Measurements from ENCODE around the gene ARHGAP30.

Gene ARHGAP30

DNA sequence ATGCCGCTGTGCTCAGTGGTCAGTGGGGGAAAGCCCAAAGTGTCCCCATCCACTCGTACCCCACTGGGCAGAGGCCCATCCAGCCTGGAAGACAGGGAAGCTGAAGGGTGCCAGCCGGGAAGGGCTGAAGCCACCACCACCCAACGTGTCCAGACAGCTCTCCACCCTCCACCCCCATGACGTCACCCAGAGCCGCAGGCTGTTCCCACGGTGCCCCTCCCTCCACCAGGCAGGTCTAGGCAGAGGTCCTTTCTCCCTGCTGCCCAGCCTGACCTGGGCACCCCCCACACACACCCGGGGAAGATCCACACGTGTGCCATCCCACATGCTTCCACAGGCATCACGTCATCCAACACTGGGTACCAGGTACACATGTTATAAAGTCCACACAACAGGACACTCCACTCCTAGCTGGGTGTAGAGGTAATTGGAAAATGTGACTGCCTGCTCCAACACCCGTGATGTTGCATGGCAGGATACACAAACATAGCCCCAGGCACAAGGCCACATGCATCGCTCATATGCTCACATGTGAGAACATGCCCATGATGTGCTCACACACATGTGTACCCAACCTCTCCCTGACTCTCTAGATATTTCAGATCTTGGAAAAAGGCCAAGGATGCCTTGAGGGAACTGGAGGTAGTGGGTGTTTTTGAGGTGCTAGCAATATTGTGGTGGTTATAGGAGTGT lies 5.1 kb upstream of the ARHGAP30 start:
- TF ChIP-seq EGR1 (IDR thresholded peaks at IDR 0.05): no peak
- TF ChIP-seq, protein P1, sequence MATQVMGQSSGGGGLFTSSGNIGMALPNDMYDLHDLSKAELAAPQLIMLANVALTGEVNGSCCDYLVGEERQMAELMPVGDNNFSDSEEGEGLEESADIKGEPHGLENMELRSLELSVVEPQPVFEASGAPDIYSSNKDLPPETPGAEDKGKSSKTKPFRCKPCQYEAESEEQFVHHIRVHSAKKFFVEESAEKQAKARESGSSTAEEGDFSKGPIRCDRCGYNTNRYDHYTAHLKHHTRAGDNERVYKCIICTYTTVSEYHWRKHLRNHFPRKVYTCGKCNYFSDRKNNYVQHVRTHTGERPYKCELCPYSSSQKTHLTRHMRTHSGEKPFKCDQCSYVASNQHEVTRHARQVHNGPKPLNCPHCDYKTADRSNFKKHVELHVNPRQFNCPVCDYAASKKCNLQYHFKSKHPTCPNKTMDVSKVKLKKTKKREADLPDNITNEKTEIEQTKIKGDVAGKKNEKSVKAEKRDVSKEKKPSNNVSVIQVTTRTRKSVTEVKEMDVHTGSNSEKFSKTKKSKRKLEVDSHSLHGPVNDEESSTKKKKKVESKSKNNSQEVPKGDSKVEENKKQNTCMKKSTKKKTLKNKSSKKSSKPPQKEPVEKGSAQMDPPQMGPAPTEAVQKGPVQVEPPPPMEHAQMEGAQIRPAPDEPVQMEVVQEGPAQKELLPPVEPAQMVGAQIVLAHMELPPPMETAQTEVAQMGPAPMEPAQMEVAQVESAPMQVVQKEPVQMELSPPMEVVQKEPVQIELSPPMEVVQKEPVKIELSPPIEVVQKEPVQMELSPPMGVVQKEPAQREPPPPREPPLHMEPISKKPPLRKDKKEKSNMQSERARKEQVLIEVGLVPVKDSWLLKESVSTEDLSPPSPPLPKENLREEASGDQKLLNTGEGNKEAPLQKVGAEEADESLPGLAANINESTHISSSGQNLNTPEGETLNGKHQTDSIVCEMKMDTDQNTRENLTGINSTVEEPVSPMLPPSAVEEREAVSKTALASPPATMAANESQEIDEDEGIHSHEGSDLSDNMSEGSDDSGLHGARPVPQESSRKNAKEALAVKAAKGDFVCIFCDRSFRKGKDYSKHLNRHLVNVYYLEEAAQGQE (IDR thresholded peaks at IDR 0.05; ENCODE audit: low read depth): no peak
- TF ChIP-seq ZBTB7A (IDR thresholded peaks at IDR 0.05; ENCODE audit: low read depth): no peak
- no peak for TF ChIP-seq CREB1 (IDR thresholded peaks at IDR 0.05; ENCODE audit: low read depth)
- TF ChIP-seq EP300 (IDR thresholded peaks at IDR 0.05; ENCODE audit: borderline replicate concordance): no peak
- TF ChIP-seq MAX (IDR thresholded peaks at IDR 0.05): no peak
- no peak for TF ChIP-seq CEBPB (IDR thresholded peaks at IDR 0.05)
- no peak for TF ChIP-seq TEAD4 (IDR thresholded peaks at IDR 0.05)
- no peak for TF ChIP-seq RAD21 (IDR thresholded peaks at IDR 0.05; ENCODE audit: low read depth)
- TF ChIP-seq TAF1 (IDR thresholded peaks at IDR 0.05; ENCODE audit: low read depth): no peak
- TF ChIP-seq YY1 (IDR thresholded peaks at IDR 0.05; ENCODE audit: low read depth): no peak
- no peak for TF ChIP-seq TCF12 (IDR thresholded peaks at IDR 0.05; ENCODE audit: low read depth)
- TF ChIP-seq FOXM1 (IDR thresholded peaks at IDR 0.05; ENCODE audit: borderline replicate concordance, low read depth): no peak
- TF ChIP-seq NFIC (IDR thresholded peaks at IDR 0.05): no peak
- TF ChIP-seq, protein P2, sequence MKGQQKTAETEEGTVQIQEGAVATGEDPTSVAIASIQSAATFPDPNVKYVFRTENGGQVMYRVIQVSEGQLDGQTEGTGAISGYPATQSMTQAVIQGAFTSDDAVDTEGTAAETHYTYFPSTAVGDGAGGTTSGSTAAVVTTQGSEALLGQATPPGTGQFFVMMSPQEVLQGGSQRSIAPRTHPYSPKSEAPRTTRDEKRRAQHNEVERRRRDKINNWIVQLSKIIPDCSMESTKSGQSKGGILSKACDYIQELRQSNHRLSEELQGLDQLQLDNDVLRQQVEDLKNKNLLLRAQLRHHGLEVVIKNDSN (IDR thresholded peaks at IDR 0.05): no peak

DNA sequence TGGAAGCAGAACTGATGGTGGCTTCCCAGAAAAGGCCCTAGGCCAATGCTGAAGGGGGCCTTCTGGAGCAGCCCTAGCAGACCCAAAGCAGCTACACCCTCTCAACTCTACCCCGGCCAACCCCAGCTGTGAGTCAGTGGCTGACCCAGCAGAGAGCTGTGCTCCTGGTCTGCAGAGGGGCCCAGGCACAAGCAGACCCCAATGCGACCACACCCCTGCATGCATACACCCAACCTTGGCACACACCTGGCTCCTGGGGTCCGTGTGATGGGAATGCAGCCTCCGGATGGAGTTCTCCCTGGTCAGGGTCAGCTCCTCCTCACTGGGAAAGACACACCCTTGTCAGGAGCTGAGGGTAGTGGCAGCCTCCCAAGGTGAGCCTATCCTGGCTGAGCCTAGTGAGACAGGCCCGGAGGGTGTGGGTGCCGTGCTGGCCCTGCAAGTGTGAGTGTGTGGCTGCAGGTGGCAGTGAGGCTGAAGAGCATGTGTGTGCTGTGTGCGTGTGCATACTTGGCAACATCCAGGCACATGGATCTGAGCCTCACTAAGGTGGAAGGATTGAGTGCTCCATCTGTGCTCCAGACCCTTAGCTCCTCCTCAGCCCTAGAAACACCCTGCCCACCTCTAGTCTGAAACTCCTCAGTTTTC lies 3.9 kb upstream of the ARHGAP30 start:
- no peak for TF ChIP-seq FOXM1 (IDR thresholded peaks at IDR 0.05; ENCODE audit: borderline replicate concordance, low read depth)
- TF ChIP-seq MAX (IDR thresholded peaks at IDR 0.05): no peak
- TF ChIP-seq RAD21 (IDR thresholded peaks at IDR 0.05; ENCODE audit: low read depth): no peak
- TF ChIP-seq, protein P1 (IDR thresholded peaks at IDR 0.05; ENCODE audit: low read depth): no peak
- no peak for TF ChIP-seq EGR1 (IDR thresholded peaks at IDR 0.05)
- TF ChIP-seq TCF12 (IDR thresholded peaks at IDR 0.05; ENCODE audit: low read depth): no peak
- TF ChIP-seq CREB1 (IDR thresholded peaks at IDR 0.05; ENCODE audit: low read depth): no peak
- no peak for TF ChIP-seq EP300 (IDR thresholded peaks at IDR 0.05; ENCODE audit: borderline replicate concordance)
- TF ChIP-seq CEBPB (IDR thresholded peaks at IDR 0.05): no peak
- TF ChIP-seq ZBTB7A (IDR thresholded peaks at IDR 0.05; ENCODE audit: low read depth): no peak
- no peak for TF ChIP-seq NFIC (IDR thresholded peaks at IDR 0.05)

- no peak for TF ChIP-seq YY1 (IDR thresholded peaks at IDR 0.05; ENCODE audit: low read depth)
- TF ChIP-seq EGR1 (IDR thresholded peaks at IDR 0.05): no peak
- TF ChIP-seq, protein P1 (IDR thresholded peaks at IDR 0.05; ENCODE audit: low read depth): no peak
- TF ChIP-seq NFIC (IDR thresholded peaks at IDR 0.05): no peak
- no peak for TF ChIP-seq TCF12 (IDR thresholded peaks at IDR 0.05; ENCODE audit: low read depth)
- TF ChIP-seq EP300 (IDR thresholded peaks at IDR 0.05; ENCODE audit: borderline replicate concordance): no peak
- TF ChIP-seq, protein P2 (IDR thresholded peaks at IDR 0.05): no peak
- no peak for TF ChIP-seq MAX (IDR thresholded peaks at IDR 0.05)
- no peak for TF ChIP-seq CEBPB (IDR thresholded peaks at IDR 0.05)
- TF ChIP-seq CREB1 (IDR thresholded peaks at IDR 0.05; ENCODE audit: low read depth): no peak
- TF ChIP-seq RAD21 (IDR thresholded peaks at IDR 0.05; ENCODE audit: low read depth): no peak
- TF ChIP-seq ZBTB7A (IDR thresholded peaks at IDR 0.05; ENCODE audit: low read depth): no peak
- TF ChIP-seq FOXM1 (IDR thresholded peaks at IDR 0.05; ENCODE audit: borderline replicate concordance, low read depth): no peak
- no peak for TF ChIP-seq TEAD4 (IDR thresholded peaks at IDR 0.05)
- no peak for TF ChIP-seq TAF1 (IDR thresholded peaks at IDR 0.05; ENCODE audit: low read depth)
These were observed 3.2 kb upstream of the ARHGAP30 start for GRCh38 chr1:161072751-161073449.

Measured in Ishikawa (cell line).